Endothelial cell (in vitro differentiated cells): ENCODE results near the gene RAPGEF3. TPM values are rescaled to one million over a fixed set of nuclear protein-coding genes. Genes with fewer than 3 reads are reported as not detected.

ENCODE experiments used
- DNase-seq: peaks from one replicate; pipeline ENCODE4 v3.0.0; 2021; ENCODE audit warnings: low spot score
- H3K27ac Mint-ChIP-seq: one replicate; pipeline ENCODE4 v1.8.0; 2021; ENCODE audit warnings: mixed read lengths, inconsistent platforms; ENCODE audit not compliant: unreplicated experiment
- H3K27me3 Mint-ChIP-seq: one replicate; pipeline ENCODE4 v1.8.0; 2021; ENCODE audit warnings: mild to moderate bottlenecking, moderate library complexity, mixed read lengths, inconsistent platforms; ENCODE audit not compliant: unreplicated experiment
- H3K36me3 Mint-ChIP-seq: one replicate; pipeline ENCODE4 v1.8.0; 2021; ENCODE audit warnings: mild to moderate bottlenecking, low read depth, mixed read lengths, inconsistent platforms; ENCODE audit not compliant: unreplicated experiment
- H3K4me1 Mint-ChIP-seq: one replicate; pipeline ENCODE4 v1.8.0; 2021; ENCODE audit warnings: mild to moderate bottlenecking, mixed read lengths, inconsistent platforms; ENCODE audit not compliant: unreplicated experiment
- H3K4me3 Mint-ChIP-seq: one replicate; pipeline ENCODE4 v1.8.0; 2021; ENCODE audit warnings: mild to moderate bottlenecking, mixed read lengths, inconsistent platforms; ENCODE audit not compliant: unreplicated experiment
- H3K9me3 Mint-ChIP-seq: one replicate; pipeline ENCODE4 v1.8.0; 2021; ENCODE audit warnings: mixed read lengths, inconsistent platforms; ENCODE audit not compliant: unreplicated experiment
- CTCF ChIP-seq: fragments of 200-600 bp; sonication (generic); IDR thresholded peaks from one replicate; pipeline ENCODE4 v1.5.0; 2021; ENCODE audit warnings: antibody characterized with exemption; ENCODE audit not compliant: unreplicated experiment
- total RNA-seq: library from RNA; stranded (reverse); fragmentation: NEBNext Ultra II Directional; extraction: Animal tissue kit (Norgen Biotek cat#: 25700); gene quantifications from one replicate; pipeline ENCODE4 v1.2.1, GENCODE V29; 2021; ENCODE audit not compliant: unreplicated experiment

Gene RAPGEF3
- total RNA-seq, 1 donor from 2014 or later = 81.5 TPM

GRCh38 chr12:47776471-47777143 is 17.9 kb upstream of the RAPGEF3 start:
- Mint-ChIP-seq H3K4me3 (no peak overlapping the region), H3K27me3 (peaks cover 42% of the 10 kb centered on the region), H3K27ac (peak overlapping the region; percentile 96), H3K36me3 (peaks cover 30% of the 10 kb centered on the region), H3K9me3 (no peaks in the 10 kb centered on the region), H3K4me1 (peaks cover 65% of the 10 kb centered on the region)
- DNase-seq = no peak
- no peak for TF ChIP-seq CTCF

GRCh38 chr12:47775100-47775911 is 16.6 kb upstream of the RAPGEF3 start:
- H3K4me1 Mint-ChIP-seq = peaks cover 55% of the 10 kb centered on the region
- DNase-seq = no peak
- peak overlapping the region; percentile 69 for H3K4me3 Mint-ChIP-seq
- no peaks in the 10 kb centered on the region for H3K9me3 Mint-ChIP-seq
- peaks cover 30% of the 10 kb centered on the region for H3K27me3 Mint-ChIP-seq
- H3K36me3 Mint-ChIP-seq = peaks cover 22% of the 10 kb centered on the region
- no peak for TF ChIP-seq CTCF
- peak overlapping the region; percentile 24 for H3K27ac Mint-ChIP-seq

- peak overlapping the region; percentile 96 for H3K4me3 Mint-ChIP-seq
- H3K36me3 Mint-ChIP-seq = peaks cover 22% of the 10 kb centered on the region
- TF ChIP-seq CTCF = no peak
- peaks cover 55% of the 10 kb centered on the region for H3K4me1 Mint-ChIP-seq
- H3K27me3 Mint-ChIP-seq = peaks cover 30% of the 10 kb centered on the region
- no peaks in the 10 kb centered on the region for H3K9me3 Mint-ChIP-seq
- H3K27ac Mint-ChIP-seq = peak overlapping the region; percentile 30
- no peak for DNase-seq
Observed at GRCh38 chr12:47774663-47775062, 16.0 kb upstream of the RAPGEF3 start.

- no peak for DNase-seq
- Mint-ChIP-seq H3K4me3 (peak overlapping the region; percentile 96), H3K27me3 (peaks cover 26% of the 10 kb centered on the region), H3K4me1 (peaks cover 52% of the 10 kb centered on the region), H3K36me3 (peaks cover 22% of the 10 kb centered on the region), H3K27ac (peak overlapping the region; percentile 57), H3K9me3 (no peaks in the 10 kb centered on the region)
- TF ChIP-seq CTCF = no peak
Observed at GRCh38 chr12:47773858-47774580, 15.3 kb upstream of the RAPGEF3 start.
